ENCODE data around the gene GDPGP1.

DNA sequence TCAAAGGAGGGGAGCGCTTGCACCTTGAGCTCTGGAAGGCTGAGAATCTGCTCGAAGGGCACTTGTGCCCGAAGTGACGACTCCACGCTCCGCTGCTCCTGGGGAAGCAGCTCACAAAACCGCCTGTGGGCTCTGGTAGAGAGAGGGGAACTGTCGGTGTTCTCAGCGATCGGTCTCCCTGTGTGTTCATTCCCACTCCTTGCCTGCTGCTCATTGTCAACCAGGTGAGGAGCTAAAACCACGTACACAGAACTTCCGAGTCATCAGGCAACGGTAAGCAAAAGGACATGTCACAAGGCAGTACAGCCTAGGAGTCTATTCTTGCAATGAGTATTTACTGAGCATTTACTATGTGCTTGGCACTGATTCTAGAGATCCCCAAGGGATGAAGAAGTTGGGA, 1.8 kb upstream of the GDPGP1 start:
- TF ChIP-seq, protein P1, sequence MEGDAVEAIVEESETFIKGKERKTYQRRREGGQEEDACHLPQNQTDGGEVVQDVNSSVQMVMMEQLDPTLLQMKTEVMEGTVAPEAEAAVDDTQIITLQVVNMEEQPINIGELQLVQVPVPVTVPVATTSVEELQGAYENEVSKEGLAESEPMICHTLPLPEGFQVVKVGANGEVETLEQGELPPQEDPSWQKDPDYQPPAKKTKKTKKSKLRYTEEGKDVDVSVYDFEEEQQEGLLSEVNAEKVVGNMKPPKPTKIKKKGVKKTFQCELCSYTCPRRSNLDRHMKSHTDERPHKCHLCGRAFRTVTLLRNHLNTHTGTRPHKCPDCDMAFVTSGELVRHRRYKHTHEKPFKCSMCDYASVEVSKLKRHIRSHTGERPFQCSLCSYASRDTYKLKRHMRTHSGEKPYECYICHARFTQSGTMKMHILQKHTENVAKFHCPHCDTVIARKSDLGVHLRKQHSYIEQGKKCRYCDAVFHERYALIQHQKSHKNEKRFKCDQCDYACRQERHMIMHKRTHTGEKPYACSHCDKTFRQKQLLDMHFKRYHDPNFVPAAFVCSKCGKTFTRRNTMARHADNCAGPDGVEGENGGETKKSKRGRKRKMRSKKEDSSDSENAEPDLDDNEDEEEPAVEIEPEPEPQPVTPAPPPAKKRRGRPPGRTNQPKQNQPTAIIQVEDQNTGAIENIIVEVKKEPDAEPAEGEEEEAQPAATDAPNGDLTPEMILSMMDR (IDR thresholded peaks at IDR 0.05; ENCODE audit: insufficient read depth, low read length): no peak
- no peak for TF ChIP-seq POLR2AphosphoS5 (IDR thresholded peaks at IDR 0.05; ENCODE audit: low read depth)
- TF ChIP-seq GABPA (IDR thresholded peaks at IDR 0.05; ENCODE audit: low read depth): no peak

Measured in HL-60 (cell line).